HL-60/S4 (cell line): ENCODE data around the gene FAM3A.

Experiments
- in situ Hi-C: fragments of 300-500 bp; cut with MboI; formaldehyde crosslinking; loops from 2 replicates; pipeline ENCODE4 v1.14.3; 2022; ENCODE audit warnings: low sequenced_read_pairs

The FAM3A gene

GRCh38 chrX:154463611-154464220, 52.3 kb downstream of the FAM3A start:
- in situ Hi-C loops: no loop called here

- in situ Hi-C loops: no loop called here
These were observed 53.6 kb downstream of the FAM3A start for GRCh38 chrX:154462396-154462795.

DNA sequence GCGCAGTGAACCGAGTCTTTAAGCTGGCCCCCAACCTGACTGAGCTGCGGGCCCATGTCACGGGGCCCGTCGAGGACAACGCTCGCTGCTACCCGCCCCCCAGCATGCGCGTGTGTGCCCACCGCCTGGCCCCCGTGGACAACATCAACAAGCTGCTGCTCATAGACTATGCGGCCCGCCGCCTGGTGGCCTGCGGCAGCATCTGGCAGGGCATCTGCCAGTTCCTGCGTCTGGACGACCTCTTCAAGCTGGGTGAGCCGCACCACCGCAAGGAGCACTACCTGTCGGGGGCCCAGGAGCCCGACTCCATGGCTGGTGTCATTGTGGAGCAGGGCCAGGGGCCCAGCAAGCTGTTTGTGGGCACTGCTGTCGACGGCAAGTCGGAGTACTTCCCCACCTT, 55.7 kb downstream of the FAM3A start:
- in situ Hi-C loops: no loop called here

- in situ Hi-C loops: no loop called here
These were observed 56.2 kb downstream of the FAM3A start for GRCh38 chrX:154459832-154460231.

GRCh38 chrX:154458954-154459778, 56.9 kb downstream of the FAM3A start:
- in situ Hi-C loops: no loop called here

- in situ Hi-C loops: no loop called here
These were observed 57.7 kb downstream of the FAM3A start, which contains the start of gene PLXNA3 for GRCh38 chrX:154458116-154458953. PLXNA3 (plus strand) TSS chrX:154458281; CDS start chrX:154460184, 1,903 bp downstream.

- in situ Hi-C loops: no loop called here
These were observed 58.4 kb downstream of the FAM3A start for GRCh38 chrX:154457491-154458115.
